Measurements from ENCODE around the gene MTFR1L. TPM values are rescaled to one million over a fixed set of nuclear protein-coding genes. Genes with fewer than 3 reads are reported as not detected.

MTFR1L gene
- total RNA-seq, 1 donor from 2014 or later = 44.6 TPM

DNA sequence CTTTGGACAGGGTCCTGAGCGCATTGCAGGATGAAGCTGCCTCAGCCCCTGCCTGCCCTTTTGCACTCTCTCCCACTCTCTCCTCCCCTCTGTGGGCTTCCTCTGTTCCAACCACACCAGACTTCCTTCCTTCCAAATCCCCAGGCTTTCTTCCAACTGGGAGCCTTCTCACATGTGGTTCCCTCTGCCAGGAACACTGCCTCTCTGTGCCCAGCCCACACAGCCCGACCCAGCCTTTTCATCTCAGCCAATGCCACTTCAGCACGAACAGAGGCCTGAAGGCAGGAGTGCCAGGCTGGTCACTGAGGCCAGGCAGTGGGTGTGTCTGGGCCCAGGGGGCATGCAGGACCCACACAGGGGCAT, 13.9 kb upstream of the MTFR1L start:
- Histone ChIP-seq H4K20me1 (ENCODE audit: insufficient read depth, low read length) (peaks cover 35% of the 10 kb centered on the region), H3K79me2 (ENCODE audit: insufficient read depth, low read length) (peaks cover 11% of the 10 kb centered on the region), H3K4me3 (ENCODE audit: insufficient read depth, low read depth, low read length) (no peak overlapping the region), H3K27ac (ENCODE audit: low read depth, low read length) (no peak overlapping the region), H2AFZ (ENCODE audit: low read depth, low read length) (no peak overlapping the region), H3K9me3 (ENCODE audit: insufficient read depth, low read depth, low read length) (no peaks in the 10 kb centered on the region), H3K4me1 (ENCODE audit: insufficient read depth, low read length) (peaks cover 26% of the 10 kb centered on the region), H3K36me3 (ENCODE audit: insufficient read depth, low read length) (peaks cover 5% of the 10 kb centered on the region), H3K9ac (ENCODE audit: low read length) (peak overlapping the region; percentile 16), H3K4me2 (ENCODE audit: low read length) (peak overlapping the region; percentile 57), H3K27me3 (ENCODE audit: insufficient read depth, low read length) (no peaks in the 10 kb centered on the region)
- peaks cover 18% of the 10 kb centered on the region for H3K36me3 Mint-ChIP-seq (ENCODE audit: low read depth, unreplicated experiment)
- DNase-seq (ENCODE audit: low read depth) (peak; percentile 39), FAIRE-seq (no peak)
- H3K9me3 Mint-ChIP-seq (ENCODE audit: unreplicated experiment) = no peaks in the 10 kb centered on the region
- no peak overlapping the region for H3K4me3 Mint-ChIP-seq (ENCODE audit: unreplicated experiment)
- no peak overlapping the region for H3K27ac Mint-ChIP-seq (ENCODE audit: unreplicated experiment)
- no peak for TF ChIP-seq EZH2 (IDR thresholded peaks at IDR 0.05; ENCODE audit: insufficient read depth, low read length)
- TF ChIP-seq, protein P1, sequence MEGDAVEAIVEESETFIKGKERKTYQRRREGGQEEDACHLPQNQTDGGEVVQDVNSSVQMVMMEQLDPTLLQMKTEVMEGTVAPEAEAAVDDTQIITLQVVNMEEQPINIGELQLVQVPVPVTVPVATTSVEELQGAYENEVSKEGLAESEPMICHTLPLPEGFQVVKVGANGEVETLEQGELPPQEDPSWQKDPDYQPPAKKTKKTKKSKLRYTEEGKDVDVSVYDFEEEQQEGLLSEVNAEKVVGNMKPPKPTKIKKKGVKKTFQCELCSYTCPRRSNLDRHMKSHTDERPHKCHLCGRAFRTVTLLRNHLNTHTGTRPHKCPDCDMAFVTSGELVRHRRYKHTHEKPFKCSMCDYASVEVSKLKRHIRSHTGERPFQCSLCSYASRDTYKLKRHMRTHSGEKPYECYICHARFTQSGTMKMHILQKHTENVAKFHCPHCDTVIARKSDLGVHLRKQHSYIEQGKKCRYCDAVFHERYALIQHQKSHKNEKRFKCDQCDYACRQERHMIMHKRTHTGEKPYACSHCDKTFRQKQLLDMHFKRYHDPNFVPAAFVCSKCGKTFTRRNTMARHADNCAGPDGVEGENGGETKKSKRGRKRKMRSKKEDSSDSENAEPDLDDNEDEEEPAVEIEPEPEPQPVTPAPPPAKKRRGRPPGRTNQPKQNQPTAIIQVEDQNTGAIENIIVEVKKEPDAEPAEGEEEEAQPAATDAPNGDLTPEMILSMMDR (IDR thresholded peaks at IDR 0.05; ENCODE audit: insufficient read depth, low read depth, low read length) = no peak
- peaks cover 6% of the 10 kb centered on the region for H3K4me1 Mint-ChIP-seq (ENCODE audit: low read depth, unreplicated experiment)
- no peaks in the 10 kb centered on the region for H3K27me3 Mint-ChIP-seq (ENCODE audit: low read depth, unreplicated experiment)

DNA sequence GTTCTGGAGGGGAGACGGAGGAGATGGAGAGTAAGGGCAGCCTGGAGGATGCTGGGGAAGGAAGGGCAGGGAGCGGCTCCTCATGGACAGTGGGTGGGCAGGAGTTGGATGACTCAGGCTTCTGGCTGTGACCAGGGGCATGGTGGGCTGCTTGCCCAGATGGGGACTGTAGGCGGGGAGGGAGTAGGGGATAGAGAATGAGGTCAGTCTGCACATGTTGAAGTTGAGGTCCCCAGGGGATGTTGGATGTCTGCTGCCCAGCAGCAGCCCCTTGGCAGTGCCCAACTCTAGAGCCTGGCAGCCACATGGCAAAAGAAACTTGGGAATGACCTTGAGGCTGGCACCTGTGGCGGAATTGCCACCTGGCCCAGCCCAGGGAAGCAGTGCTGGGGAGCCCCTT, 13.3 kb upstream of the MTFR1L start:
- peak overlapping the region; percentile 41 for H3K27ac Mint-ChIP-seq (ENCODE audit: unreplicated experiment)
- no peak for TF ChIP-seq EZH2 (IDR thresholded peaks at IDR 0.05; ENCODE audit: insufficient read depth, low read length)
- TF ChIP-seq, protein P1 (IDR thresholded peaks at IDR 0.05; ENCODE audit: insufficient read depth, low read depth, low read length) = no peak
- H3K4me1 Mint-ChIP-seq (ENCODE audit: low read depth, unreplicated experiment) = peaks cover 6% of the 10 kb centered on the region
- peaks cover 18% of the 10 kb centered on the region for H3K36me3 Mint-ChIP-seq (ENCODE audit: low read depth, unreplicated experiment)
- Histone ChIP-seq H3K9me3 (ENCODE audit: insufficient read depth, low read depth, low read length) (no peaks in the 10 kb centered on the region), H3K9ac (ENCODE audit: low read length) (peak overlapping the region; percentile 16), H3K79me2 (ENCODE audit: insufficient read depth, low read length) (peaks cover 6% of the 10 kb centered on the region), H3K4me3 (ENCODE audit: insufficient read depth, low read depth, low read length) (no peak overlapping the region), H3K27ac (ENCODE audit: low read depth, low read length) (no peak overlapping the region), H3K4me2 (ENCODE audit: low read length) (peak overlapping the region; percentile 57), H3K36me3 (ENCODE audit: insufficient read depth, low read length) (peaks cover 5% of the 10 kb centered on the region), H3K27me3 (ENCODE audit: insufficient read depth, low read length) (no peaks in the 10 kb centered on the region), H4K20me1 (ENCODE audit: insufficient read depth, low read length) (peaks cover 40% of the 10 kb centered on the region), H2AFZ (ENCODE audit: low read depth, low read length) (no peak overlapping the region), H3K4me1 (ENCODE audit: insufficient read depth, low read length) (peaks cover 24% of the 10 kb centered on the region)
- H3K9me3 Mint-ChIP-seq (ENCODE audit: unreplicated experiment) = no peaks in the 10 kb centered on the region
- DNase-seq (ENCODE audit: low read depth) (peak; percentile 66), FAIRE-seq (no peak)
- H3K4me3 Mint-ChIP-seq (ENCODE audit: unreplicated experiment) = no peak overlapping the region
- no peaks in the 10 kb centered on the region for H3K27me3 Mint-ChIP-seq (ENCODE audit: low read depth, unreplicated experiment)

DNA sequence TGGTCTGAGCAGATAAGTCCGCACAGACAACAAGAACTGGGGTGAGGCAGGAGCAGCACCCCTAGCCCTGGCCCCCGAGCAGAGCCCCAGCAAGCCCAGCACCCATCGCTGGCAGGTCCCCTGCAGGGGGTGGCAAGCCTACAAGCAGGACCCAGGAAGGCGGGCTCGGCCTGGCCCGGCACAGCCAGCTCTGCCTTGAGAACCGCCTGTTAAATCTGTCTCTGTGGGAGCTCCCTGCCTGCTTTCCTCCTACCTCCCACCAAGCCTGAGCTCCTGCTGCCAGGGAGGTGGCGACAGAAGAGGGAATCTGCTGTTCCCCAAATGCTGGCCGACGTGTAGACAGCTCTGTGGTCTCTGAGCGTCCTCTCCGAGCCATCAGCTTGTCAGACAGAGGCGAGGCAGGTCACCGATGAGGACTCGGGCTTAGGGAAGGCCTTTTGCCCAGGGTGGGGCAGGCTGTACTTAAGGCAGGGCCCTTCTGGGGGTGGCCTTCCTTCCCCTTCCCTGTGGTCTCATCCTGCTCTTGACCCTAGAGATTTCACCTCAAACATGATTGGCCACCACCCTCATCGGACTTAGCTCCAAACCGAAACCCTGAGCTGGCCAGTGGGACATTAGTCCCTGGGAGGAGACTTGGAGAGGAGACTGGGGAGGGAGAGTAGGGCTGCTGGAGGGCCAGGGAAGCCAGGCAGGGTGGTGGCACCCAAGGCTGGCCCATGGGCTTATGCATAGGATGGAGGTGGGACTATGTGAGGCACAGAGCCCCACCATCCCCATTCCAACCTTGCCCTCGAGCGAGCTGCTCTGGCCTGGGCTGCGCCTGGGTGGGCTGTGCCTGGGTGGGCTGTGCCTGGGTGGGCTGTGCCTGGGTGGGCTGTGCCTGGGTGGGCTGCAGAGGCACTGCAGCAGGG, 12.0 kb upstream of the MTFR1L start:
- no peaks in the 10 kb centered on the region for H3K27me3 Mint-ChIP-seq (ENCODE audit: low read depth, unreplicated experiment)
- Histone ChIP-seq H3K4me1 (ENCODE audit: insufficient read depth, low read length) (peaks cover 24% of the 10 kb centered on the region), H3K27me3 (ENCODE audit: insufficient read depth, low read length) (no peaks in the 10 kb centered on the region), H3K4me2 (ENCODE audit: low read length) (no peak overlapping the region), H3K36me3 (ENCODE audit: insufficient read depth, low read length) (peaks cover 5% of the 10 kb centered on the region), H3K9ac (ENCODE audit: low read length) (no peak overlapping the region), H2AFZ (ENCODE audit: low read depth, low read length) (no peak overlapping the region), H4K20me1 (ENCODE audit: insufficient read depth, low read length) (peaks cover 40% of the 10 kb centered on the region), H3K9me3 (ENCODE audit: insufficient read depth, low read depth, low read length) (no peaks in the 10 kb centered on the region), H3K79me2 (ENCODE audit: insufficient read depth, low read length) (no peaks in the 10 kb centered on the region), H3K4me3 (ENCODE audit: insufficient read depth, low read depth, low read length) (no peak overlapping the region), H3K27ac (ENCODE audit: low read depth, low read length) (no peak overlapping the region)
- peaks cover 6% of the 10 kb centered on the region for H3K4me1 Mint-ChIP-seq (ENCODE audit: low read depth, unreplicated experiment)
- H3K4me3 Mint-ChIP-seq (ENCODE audit: unreplicated experiment) = no peak overlapping the region
- FAIRE-seq = no peak
- peaks cover 2% of the 10 kb centered on the region for H3K9me3 Mint-ChIP-seq (ENCODE audit: unreplicated experiment)
- TF ChIP-seq, protein P1 (IDR thresholded peaks at IDR 0.05; ENCODE audit: insufficient read depth, low read depth, low read length) = no peak
- no peak for TF ChIP-seq EZH2 (IDR thresholded peaks at IDR 0.05; ENCODE audit: insufficient read depth, low read length)
- H3K27ac Mint-ChIP-seq (ENCODE audit: unreplicated experiment) = no peak overlapping the region
- DNase-seq (ENCODE audit: low read depth) = no peak
- H3K36me3 Mint-ChIP-seq (ENCODE audit: low read depth, unreplicated experiment) = peaks cover 15% of the 10 kb centered on the region
